SK-MEL-5 (cell line): ENCODE measurements around the gene NDUFC2. TPM values are rescaled to one million over a fixed set of nuclear protein-coding genes. Genes with fewer than 3 reads are reported as not detected.
"Not testable (repeated sequence)": the region's sequence is repeated elsewhere in the genome, so short reads cannot be mapped to it uniquely, and the experiment has no call there.

ENCODE experiments used
- DNase-seq: peaks from one replicate; pipeline ENCODE4 v3.0.0-alpha.2; 2016; ENCODE audit warnings: low read depth, low spot score
- in situ Hi-C: cut with HindIII; loops from 2 replicates; pipeline ENCODE4 v1.10.0; 2016; ENCODE audit warnings: low sequenced_read_pairs, high pct_unique_total_duplicates, low pct_unique_long_range_greater_than_20kb
- total RNA-seq: library from RNA; depleted of rRNA; stranded (reverse); fragments of >200 nt; shearing (Covaris generic); gene quantifications from 2 replicates; pipeline ENCODE4 v1.2.3, GENCODE V29; 2014

Gene NDUFC2
- total RNA-seq, 1 experiment from 2014 or later, result 182 TPM

DNA sequence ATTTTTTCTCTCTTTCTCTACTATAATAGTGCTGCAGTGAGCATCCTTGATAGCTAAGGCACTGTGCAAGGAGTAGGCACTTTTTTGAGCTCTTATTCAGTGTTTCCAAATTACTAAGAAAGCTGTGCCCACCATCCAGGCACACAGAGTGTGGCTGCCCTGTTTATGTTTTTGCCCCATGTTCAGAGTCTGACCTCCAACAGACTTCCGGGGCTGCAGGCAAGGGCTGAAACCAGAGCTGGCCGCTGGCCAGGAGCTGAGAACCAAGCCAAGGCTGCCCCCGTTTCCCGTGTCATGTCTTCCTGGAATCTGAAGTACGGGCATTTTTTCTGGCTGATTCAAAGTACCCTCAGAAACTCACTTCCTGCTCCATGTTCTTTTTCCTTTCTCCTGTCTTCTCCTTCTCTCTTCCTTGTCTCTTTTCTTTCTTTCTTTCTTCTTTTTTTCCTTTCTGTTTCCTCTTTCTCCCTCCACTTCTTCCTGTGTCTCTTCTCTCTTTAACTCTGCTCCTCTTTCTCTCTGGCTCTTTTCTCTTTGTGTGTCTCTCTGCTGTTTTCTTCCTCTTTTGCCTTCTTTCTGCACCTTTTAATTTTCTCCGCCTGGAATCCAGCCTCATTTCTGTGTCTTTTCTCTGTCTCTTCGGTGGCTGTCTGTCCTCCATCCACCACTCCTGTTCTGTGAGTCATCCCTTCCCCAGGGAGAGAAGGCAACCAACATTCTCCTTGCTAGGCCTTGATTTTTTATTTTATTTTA lies 39.6 kb downstream of the NDUFC2 start:
- in situ Hi-C loops, result no loop called here
- peak; percentile 86 for DNase-seq

DNA sequence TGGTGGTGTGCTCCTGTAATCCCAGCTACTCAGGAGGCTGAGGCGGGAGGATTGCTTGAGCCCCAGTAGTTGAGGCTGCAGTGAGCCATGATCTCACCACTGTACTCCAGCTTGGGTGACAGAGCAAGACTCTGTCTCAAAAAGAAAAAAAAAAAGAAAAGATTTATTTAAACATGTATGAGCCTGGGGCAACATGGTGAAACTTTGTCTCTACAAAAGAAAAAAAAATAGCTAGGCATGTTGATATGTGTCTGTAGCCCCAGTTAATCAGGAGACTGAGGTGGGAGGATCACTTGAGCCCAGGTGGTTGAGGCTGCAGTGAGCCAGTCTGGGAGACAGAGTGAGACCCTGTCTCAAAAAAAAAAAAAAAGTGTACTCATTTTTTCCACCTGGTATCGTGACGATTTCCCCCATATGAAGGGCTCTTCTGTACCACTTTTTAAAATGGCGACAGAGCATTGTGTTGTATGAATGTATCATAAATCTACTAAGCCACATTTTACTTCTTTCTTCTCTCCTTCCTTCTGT lies 40.2 kb downstream of the NDUFC2 start:
- in situ Hi-C loops, result no loop called here
- DNase-seq, result peak; percentile 47

DNA sequence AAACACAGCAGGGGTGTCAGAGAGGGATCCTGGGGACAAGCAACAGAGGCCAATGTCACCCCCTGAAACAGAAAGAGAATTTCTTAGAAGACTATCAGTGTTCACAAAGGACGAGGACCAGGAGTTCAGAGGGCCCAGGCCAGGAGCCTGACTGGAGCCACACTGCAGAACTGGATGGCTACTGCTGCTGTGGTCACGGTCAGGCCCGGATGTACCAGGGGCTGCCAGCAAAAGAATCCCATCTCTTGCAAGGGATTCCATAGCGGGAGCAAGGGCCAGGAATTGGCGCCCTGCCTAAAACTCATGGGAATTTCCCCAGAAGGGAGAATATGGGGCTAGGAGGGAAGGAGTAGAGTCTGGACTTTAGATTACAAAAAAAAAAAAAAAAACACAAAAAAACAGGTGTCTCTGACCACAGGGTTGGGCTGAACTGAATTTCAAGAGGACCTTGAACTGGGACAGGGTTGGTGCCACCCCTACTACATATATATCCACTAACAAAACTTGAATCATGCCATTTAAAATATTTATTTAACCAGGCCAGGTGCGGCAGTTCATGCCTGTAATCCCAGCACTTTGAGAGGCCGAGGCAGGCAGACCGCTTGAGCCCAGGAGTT lies 40.9 kb downstream of the NDUFC2 start:
- no peak for DNase-seq
- in situ Hi-C loops, result no loop called here

DNA sequence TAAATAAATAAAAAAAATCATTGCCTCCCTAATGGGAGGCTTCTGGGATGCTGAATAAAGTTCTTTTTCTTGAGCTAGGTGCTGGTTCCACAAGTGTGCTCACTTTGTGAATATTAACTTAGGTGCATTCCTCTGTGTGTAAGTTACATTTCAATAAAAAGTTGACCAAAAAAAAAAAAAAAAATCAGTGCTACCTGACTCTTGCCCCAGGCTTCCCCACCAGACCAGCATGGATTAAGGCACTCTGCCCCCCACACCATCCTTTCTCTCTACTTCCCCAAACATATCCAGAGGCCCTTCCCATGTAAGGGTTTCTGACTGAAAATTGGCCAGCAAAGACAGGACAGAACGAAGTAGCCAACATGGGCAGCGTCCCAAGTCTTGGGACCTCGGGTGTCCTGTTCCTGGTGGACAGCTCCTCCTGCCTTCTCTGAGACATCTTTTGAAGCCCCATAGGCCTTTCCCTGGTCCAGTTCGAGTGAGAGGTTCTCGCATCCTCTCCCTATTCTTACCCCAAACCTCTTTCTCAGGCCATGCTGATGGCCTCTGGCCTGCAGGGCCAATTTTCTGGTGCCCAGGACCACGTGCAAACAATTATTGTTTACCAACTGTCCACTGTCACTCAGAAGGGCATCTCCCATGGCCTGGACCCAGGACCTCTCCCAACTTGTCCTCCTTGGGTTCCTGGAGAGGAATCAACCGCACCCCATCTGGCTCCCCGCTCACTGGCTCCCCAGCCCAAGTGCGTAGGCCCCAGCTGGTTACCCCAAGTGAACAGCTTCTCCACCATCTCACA lies 41.6 kb downstream of the NDUFC2 start:
- in situ Hi-C loops, result no loop called here
- no peak for DNase-seq

DNA sequence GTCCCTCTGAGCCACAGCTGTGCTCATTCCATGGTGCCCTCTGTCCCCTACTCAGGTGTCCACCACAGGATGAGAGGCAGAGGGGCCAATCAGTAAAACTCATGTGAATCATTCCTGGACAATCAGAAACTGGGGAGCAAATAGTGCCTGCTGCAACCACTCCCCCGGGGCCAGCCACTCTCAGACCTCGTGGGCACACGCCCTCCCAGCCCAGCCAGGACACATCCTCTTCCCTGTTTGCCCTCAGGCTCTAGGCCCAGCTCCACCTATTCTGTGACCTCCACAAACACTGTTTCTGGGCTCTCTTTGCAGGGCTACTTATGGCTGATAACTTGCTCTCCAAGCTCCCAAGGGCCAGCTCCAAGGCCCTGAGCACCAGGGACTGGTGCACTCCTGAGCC lies 42.6 kb downstream of the NDUFC2 start:
- peak; percentile 37 for DNase-seq
- in situ Hi-C loops, result no loop called here

DNA sequence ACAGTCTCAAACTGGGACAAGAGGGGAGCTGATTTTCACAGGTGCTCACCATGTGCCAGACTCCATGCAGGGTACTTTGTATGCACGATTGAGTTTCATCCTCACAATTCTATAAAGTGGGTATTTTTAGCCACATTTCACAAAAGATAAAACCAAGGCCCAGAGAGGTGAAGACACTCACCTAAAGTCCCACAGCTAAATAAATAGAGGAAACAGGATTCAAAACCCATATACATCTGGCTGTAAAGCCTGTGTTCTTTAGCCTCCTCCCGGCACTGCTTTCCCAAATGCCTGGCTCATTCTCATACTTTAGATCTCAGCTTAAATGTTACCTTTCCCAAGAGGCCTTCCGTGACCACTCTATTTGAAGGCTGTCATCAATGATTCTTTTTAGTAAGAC lies 43.3 kb downstream of the NDUFC2 start:
- DNase-seq, result no peak
- in situ Hi-C loops, result no loop called here

DNA sequence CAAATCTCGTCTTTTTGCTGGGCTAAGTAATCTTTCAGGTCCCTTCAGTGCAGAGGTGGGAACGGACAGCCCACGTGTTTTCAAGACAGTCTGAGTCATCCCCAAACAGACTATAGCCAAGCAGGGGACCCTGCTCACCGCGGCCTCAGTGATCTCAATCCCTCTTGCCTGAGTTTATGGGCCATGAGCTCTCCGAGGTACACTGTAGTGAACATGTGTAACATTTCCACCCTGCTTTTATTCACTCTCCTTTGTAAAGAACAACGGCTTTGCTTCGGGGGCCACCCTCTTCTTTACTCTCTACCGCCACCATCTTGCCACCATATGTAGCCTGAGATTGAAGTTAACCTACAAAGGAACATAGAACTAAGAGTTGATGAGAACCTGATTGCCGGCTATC lies 45.0 kb downstream of the NDUFC2 start:
- DNase-seq, result no peak
- in situ Hi-C loops, result no loop called here

DNA sequence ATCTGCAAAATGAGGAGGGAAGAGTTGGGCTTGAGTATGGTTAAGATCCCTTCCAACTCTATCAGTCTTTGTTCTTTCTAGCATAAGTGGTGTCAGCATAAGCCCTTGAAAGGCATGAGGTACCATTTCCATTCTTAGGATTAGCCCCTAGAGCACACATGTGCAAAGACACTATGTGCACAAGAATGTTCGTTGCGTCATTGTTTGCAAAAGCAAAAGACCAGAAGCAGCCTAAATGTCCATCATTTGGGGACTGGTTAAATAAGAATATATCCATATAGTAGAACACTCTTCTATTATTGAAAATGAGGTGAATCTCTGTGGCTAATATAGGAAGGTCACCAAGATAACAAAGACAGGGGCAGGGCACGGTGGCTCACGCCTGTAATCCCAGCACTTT lies 46.6 kb downstream of the NDUFC2 start:
- in situ Hi-C loops, result no loop called here
- no peak for DNase-seq

DNA sequence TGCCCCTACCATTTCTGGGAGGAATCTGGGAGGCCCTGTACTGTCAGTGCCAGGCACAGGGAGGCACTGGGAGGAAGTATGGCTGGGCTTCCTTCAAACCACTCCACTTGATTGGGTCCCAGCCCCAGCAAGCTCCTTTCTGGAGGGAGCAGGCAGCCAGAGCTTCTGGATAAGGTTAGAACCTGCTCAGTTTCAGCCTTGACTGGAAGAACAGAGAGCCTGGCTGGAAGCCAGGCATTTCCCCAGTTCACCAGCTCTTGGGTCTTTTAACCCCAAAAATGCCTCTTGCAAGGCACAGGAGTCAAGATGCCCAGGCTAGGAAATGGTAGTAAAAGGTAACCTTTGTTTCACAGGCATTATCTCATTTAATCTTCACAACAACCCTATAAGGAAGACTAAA lies 47.6 kb downstream of the NDUFC2 start:
- in situ Hi-C loops, result no loop called here
- DNase-seq, result no peak

DNA sequence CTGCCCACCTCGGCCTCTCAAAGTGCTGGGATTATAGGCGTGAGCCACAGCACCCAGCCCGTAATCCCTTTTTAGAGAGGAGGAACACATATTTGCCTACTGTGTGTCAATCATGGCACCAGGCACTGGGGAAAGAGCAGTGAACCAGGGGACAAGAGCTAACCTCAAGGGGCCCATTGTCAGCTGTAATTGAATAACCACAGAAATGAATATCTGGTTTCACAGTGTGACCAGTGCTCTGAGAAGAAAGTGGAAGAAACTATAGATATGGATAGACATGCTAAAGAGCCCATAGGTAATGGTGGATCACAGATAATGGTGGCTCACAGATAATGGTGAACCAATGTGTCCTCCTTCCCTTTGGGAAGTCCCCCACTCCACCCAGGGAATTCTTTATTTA lies 48.0 kb downstream of the NDUFC2 start:
- peak; percentile 28 for DNase-seq
- in situ Hi-C loops, result no loop called here

DNA sequence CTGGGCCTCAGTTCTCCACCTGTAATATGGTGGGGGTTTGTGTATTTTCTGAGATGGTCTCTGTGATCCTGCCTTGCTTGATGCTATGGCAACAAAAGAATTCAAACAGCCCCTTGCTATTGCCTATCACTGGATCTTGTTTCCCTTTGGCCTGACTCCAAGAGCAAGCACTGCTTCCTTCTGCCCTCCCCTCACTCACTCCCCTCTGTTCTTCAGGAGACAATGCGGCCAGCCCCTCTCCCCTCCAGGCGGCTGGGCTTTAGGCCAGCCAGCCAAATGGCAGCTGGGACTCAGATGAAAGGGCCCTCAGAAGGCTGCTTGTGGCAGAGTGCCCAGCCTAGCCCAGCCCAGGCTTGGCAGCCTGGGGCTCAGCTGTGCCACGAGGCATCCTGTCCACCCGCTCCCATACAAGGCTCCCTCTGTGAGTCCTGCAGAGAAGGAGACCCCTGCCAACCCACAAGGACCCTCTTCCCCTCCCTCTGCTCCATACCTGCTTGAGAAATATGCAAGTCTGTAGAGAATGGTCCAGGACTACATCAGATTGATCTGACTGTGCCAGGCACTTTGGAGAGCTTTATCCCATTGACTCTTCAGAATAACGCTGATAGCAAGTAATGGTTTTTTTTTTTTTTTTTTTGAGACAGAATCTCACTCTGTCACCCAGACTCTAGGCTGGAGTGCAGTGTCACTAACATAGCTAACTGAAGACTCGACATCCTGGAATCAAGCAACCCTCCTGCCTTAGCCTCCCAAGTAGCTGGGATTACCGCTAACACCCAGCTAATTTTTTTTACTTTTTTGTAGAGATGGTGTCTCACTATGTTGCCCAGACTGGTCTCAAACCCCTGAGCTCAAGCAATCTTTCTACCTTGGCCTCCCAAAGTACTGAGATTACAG lies 49.0 kb downstream of the NDUFC2 start:
- DNase-seq, result peak; percentile 94
- in situ Hi-C loops, result no loop called here

DNA sequence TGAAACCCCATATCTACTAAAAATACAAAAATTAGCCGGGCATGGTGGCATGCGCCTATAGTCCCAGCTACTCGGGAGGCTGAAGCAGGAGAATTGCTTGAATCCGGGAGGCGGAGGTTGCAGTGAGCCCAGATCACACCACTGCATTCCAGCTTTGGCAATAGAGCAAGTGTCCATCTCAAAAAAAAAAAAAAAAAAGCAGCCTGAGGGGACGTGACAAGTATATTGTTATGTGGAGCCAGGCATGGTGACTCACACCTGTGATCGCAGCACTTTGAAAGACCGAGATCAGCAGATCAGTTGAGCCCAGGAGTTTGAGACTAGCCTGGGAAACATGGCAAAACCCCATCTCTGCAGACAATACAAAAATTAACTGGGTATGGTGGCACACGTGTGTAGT lies 51.2 kb downstream of the NDUFC2 start:
- DNase-seq, in situ Hi-C loops: not testable (repeated sequence)

DNA sequence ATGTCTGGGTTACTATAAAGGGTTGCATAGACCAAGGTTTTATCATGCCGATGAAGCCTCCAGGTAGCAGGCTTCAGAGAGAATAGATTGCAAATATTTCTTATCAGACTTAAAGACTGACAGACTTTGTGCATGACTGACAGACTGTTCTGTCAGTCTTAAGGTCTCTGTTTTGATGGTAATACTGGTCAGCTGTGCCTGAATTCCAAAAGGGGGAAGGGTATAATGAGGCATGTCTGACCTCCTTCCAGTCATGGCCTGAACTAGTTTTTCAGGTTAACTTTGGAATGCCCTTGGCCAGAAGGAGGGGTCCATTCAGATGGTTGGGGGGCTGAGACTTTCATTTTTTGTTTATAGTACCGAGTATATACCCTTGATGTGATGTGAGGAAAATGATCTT lies 51.9 kb downstream of the NDUFC2 start:
- in situ Hi-C loops, result no loop called here
- no peak for DNase-seq

DNA sequence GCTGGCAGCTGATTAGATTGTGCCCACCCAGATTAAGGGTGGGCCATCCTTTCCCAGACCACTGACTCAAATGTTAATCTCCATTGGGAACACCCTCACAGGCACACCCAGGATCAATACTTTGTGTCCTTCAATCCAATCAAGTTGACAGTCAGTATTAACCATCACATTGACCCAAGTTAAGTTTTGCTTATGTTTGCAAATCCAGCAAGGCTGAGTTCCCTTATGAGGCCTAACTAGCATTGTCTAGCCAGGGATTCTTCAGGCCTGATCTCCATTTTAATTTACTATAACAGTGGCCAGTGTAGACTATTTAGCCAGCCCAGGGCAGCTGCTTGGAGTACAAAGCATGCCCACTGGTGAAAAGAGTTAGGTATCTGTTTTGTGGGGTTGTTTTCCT lies 54.3 kb downstream of the NDUFC2 start:
- in situ Hi-C loops, result no loop called here
- no peak for DNase-seq

DNA sequence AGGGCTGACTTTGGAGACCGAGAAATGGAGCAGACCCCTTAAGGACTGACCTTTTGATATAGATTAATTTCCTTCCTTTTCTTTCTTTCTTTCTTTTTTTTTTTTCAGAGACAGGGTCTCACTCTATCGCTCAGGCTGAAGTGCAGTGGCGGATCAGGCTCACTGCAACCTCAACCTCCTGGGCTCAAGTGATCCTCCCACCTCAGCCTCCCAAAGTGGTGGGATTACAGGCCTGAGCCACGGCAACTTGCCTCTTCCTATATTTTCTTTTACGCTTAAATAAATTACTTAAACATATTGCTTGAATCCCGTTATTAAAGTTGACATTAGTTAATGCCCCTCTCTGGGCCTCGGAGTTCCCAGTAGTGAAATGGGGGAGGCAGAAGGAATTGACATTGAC lies 56.2 kb downstream of the NDUFC2 start:
- DNase-seq, result no peak
- in situ Hi-C loops, result no loop called here

DNA sequence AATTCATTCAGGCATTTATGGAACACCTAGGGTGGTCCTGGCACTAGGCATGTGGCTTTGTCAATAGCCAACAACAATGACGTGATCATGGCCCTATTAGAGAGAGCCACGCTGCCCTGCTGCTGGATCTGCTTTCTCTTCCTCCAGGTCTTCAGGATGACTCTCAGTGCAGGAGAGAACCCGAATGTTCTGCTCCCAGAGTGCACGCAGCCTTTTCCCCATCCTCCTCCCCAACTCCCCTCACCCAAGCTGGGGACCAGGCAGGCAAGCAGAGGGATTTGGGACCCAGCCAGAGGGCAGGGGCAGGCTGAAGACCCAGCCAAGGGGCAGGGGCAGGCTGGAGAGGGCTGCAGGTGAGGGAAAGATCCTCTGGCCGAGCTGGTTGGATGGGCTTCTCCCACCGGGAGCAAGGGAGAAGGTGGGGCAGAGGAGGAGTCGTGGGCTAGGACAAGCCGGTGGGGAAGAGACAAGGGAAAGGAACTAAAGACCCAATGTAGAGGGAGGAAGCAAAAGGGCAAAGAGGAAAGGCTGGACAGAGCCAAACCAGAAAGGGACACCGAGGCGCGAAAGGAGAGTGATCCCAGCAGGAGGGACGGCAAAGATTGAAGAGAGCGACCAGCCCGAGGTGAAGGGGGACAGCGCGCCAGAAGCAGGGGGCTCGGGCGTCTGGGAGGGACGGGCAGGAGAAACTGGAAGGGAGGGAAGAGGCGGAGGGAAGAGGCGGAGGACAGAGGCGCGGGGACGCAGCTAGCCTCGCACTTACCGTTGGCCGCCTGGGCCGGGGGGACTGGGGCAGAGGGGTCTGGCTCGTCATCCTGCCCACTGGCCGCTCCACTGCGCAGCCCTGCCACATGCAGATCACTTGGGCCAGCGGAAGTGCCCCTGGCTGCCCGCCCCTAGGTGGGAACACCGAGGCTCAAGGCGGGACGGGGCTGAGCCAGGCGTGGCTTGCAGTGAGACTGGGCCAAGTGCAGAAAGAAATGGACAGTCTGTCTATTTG lies 57.0 kb downstream of the NDUFC2 start, which contains the start of gene KCTD14:
TSS of gene KCTD14 (minus strand) at position 880 of the 1,000 bp plus-strand sequence. CDS start at position 853, 27 bp downstream.
- in situ Hi-C loops, result no loop called here
- no peak for DNase-seq
